GM19463 (cell line): ENCODE measurements around the gene LRPPRC.

Experiments
- ATAC-seq: cut with Tn5 transposase; IDR thresholded peaks from one replicate; pipeline ENCODE4 v1.9.1; 2021; ENCODE audit warnings: mild to moderate bottlenecking, moderate library complexity; ENCODE audit not compliant: unreplicated experiment

Gene LRPPRC

DNA sequence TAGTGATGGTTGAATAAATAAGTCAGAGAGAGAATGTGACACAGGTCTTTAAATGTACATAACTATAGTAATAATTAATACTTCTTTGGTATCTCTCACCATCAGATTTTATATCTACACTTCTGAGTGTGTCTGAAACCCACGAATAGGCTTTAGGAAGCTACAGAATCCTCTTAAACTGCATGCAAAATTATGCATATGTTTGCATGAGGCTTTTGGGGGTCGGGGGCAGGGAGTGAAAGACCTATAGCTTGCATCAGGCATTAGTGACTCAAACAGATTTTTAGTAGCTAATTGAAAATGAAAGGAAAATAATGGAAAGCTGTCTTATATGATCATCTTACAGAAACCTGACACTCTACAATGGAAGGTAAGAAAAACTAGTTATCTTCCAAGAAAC is 14.9 kb downstream of the LRPPRC start:
- no peak for ATAC-seq

DNA sequence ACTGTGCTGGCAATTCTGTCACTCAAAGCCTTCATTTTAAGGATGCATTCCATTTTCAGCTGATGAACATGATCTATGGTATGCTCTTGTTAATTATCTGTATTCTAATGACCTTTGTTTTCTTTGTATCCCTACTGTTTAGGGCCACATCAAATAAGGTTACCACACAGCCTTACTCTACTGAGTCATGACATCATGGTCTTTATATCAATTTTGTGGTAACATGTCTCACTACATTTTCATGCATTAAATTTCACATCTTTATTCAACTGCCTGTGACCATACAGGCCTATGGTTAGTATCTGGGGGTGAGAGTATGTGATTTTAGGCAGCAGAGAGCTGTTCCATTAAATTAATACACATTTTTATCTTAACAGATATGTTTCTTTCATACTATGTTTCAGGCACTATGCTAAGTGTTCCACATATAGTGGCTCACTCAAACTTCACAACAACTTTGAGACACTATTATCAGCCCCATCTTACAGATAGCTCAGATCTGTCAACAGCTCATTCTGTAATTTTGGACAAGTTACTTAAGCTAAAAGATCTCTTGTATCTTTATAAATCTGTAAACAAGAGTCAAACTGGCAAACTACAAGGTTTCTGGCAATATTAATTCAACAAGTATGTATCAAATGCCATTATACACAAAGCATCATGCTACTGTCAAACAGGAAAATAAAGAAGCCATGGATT is 18.0 kb downstream of the LRPPRC start:
- ATAC-seq: no peak

DNA sequence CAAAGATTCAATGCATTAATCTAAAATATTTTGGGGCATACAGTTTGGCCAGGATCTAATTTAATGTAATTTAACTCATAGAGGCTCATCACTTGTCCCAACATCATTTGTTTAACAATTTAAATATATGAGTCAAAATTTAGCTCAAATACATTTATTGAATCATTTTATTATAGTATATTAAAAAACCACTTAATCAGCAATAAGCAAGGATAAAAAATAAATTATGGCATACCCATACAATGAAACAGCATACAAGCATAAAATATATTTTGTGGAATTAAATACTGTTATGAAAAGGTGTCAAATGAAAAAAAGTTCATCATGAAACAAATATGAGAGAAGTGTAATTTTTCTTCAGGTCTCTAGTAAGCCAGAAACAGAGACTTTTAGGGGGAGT is 34.9 kb downstream of the LRPPRC start:
- ATAC-seq: no peak

DNA sequence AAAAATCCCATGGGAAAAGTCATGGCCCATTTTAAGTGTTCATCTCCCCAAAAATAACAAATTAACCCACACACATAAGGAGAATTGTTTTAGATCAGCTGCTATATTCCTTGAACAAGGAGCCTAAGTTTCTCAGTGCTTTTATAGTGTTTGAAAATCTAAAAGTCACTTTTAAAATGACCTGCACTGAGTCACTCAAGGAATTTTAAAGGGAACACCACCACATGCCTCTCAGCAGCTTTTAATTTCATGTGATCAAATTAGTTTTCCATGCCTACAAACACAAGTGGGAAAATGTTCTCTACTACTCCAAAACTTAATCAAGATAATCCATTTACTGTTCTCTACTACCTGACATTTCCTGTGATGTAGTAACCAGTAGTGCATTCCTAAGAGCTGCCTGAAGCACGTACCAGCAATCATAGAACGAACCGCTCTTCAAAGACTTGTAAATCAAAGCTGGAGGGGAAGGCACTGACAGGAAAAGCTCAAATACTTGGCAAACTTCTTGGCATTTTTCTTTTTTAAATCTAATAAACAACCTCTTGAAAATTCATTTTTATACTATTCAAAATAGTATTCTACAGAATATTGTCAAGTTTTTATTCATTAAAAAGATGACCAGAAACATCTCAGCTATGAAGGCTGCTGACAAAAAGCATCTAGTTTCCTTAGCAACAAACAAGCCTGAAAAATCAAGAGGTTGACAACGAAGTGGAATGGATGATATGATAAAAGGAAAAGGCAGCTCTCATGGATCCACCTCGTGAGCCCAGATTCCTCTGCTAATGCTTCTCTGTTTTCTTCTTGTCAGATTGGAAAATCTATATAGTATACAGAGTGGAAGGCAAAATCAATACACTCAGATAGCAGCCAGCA is 37.2 kb downstream of the LRPPRC start:
- ATAC-seq: no peak

DNA sequence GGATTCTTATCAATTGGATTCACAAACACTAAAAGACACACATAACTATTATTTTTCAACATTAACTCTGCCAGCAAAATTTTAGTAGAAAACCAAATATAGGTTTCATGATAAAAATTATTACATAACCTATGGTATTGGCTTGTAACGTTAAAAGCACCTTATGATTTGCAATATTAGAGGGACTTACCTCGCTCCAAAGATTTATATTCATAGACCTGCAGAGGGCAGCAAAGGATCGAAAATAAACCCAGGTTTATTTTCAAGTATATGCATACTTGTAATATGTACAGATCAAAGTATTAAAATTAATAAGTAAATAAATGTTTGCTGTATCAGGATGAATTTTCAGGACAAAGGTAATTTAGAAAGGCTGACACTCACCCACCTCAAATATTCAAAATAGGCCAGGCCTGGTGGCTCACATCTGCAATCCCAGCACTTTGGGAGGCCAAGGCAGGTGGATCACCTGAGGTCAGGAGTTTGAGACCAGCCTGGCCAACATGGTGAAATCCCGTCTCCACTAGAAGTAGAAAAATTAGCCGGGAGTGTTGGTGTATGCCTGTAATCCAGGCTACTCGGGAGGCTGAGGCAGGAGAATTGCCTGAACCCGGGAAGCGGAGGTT is 45.3 kb downstream of the LRPPRC start:
- ATAC-seq: no peak

DNA sequence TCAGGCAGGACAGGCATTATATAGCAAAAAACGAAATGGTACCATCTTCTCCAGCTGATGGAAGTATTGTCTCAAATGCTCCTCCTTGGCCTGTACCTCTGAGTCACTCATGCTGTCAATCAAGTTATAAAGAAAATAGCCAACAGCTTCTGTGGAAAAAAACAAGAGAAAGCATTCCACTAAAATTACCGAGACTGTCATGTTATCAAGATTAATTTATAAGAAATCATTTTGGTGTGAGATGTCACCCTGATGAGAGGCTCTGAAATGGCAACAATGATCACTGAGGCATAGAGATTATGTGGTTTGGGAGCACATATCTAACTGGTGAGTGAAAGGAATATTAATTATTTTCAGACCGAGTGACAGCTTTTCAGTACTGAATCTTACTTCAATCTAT is 47.4 kb downstream of the LRPPRC start:
- no peak for ATAC-seq

DNA sequence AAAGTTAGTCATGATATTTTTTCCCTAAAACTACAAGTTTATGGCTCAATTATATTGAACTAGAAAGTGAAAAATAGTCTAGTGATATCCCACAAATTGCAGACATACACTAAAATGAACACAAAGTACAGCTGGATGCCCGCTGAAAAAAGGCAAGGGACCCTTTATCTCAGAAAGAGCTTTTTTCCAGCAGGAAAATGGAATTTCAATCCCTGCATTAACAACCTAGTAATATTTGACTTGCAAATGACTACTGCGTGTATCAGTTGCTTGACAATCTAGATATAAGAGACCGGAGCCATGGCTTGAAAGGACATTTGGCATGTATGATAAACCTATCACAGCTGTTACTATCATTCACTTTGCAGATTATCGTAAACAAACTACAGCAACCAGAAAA is 49.1 kb downstream of the LRPPRC start:
- no peak for ATAC-seq

DNA sequence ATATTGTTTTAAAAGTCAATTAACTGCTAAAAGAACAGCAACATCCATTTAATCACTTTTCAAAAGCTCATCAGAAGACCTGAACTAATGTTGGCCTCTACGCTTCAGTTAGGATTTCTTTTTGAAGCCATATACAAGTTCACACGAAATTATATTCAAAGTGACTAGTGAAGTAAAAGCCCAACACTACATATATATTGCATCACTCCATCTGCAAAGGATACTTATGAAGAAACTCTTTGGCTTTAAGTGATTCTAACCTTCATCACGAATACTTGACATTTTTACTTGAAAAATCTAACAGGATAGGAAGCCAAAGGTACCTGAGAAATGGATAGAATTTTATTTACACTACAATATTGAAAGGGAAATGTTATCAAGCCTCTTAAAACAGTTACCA is 50.4 kb downstream of the LRPPRC start:
- no peak for ATAC-seq

DNA sequence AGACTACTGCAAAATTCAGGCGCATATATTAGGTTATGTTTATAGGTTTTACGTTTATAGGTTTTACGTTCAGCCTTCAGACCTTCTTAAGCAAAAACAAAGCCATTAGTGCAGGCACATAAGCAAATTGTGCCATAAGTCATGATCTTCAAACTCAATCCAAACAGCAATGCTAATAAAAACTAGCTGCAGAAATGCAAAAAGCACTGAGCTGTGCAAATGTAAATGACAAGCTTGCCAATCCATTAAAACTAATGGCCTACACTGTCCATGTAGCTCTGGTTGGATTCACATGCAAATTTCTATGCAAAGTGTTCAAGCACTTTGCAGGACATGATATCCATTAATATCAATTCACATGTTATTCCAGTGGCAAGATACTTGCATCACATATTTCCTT is 50.9 kb downstream of the LRPPRC start:
- no peak for ATAC-seq

DNA sequence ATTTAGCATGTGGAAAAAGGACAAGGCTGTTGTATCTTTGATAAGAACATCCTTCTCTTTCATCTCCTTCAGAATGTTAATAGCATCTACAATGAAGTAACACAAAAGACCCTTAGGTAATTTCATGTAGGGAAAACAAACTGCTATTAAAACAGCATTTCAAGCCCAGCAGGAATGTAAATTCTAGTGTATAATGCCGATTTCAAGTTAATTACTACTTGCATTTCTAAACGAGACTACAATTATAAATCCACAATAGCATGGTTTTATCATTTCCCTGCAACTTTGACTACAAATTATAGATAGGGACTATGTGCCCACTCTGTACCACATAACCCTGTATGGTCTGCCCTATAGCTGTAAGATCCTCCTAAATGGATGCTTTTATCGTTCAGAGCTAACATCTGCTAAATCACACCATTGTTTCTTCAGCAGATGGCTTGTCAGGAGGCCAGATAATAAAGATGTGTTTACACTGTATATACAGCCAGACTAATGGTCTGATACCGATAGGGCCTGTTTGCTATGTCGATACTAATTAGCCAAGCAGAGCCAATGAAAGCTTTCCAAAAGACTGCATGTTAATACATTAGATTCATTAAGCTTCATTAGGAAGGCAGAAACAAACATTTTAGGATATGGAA is 51.9 kb downstream of the LRPPRC start:
- no peak for ATAC-seq

DNA sequence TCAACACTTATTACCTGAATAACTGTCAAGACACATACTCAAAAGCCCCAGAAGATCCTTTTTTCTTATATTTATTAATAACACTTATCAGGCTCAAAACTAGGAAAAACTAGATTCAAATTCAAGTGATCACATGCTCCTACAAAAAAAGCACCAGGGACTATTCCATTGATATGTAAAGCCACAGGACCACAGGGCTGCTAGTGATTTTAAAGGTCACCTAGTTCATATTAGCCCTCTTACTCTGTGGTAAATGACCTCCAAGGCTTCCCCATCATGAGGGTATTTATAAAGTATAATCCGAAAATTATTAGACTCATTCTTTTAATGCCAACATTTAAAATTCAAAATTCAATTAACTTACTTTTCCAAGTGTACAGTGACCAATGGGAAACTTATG is 52.5 kb downstream of the LRPPRC start:
- ATAC-seq: no peak

DNA sequence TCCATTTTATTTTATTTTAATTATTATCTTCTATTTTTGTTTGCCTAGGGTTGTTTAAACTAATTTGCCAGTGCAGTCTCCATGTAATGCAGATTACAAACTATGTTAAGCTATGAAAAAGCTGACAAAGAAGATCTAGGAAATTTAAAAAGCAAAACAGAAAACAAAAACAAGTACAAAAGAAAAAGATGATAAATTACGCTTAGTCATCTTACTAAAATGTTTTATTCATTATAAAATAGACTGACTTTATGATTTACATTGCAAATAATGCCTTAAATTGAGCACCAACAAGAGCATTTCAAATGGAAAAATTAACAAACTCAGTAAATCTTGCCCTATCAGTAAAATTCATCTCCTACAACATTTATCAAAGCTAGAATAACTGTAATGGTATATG is 52.9 kb downstream of the LRPPRC start:
- ATAC-seq: no peak

DNA sequence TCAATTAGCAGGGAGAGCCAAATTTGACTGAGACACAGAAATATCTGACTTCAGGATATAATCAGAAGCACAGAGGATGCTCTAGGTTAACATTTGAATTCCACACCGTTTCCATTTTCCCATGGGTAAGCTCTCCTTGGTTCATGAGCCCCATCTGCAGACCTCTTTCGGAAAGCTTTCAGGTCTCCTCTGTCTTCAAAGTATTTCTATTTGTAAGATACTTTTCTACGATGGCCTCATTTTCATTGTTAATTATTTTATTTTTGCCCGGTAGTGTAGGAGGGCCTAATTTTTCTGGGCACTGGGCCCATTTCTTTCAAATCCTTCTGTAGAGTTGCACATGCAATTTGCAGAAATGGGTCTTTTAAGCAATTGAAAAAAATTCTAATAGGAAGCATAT is 53.8 kb downstream of the LRPPRC start:
- ATAC-seq: no peak

DNA sequence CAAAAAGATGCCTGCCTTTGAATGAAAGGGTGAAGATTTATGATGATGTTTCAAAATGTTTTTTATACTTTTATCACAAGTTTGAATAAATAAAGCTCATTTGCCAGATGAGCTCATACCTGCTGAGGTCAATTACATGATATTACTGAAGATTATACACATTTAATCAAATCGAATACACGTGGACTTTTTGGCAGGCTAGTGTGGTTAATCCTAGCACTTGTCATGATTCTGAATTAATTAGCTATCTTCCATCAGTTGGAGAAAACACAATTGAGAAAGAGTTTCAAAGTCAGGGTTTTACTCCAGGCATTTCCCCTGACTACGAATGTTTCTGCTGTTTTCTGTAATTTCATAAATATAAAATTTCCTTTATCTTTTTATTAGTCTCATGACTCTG is 54.4 kb downstream of the LRPPRC start:
- ATAC-seq: no peak

DNA sequence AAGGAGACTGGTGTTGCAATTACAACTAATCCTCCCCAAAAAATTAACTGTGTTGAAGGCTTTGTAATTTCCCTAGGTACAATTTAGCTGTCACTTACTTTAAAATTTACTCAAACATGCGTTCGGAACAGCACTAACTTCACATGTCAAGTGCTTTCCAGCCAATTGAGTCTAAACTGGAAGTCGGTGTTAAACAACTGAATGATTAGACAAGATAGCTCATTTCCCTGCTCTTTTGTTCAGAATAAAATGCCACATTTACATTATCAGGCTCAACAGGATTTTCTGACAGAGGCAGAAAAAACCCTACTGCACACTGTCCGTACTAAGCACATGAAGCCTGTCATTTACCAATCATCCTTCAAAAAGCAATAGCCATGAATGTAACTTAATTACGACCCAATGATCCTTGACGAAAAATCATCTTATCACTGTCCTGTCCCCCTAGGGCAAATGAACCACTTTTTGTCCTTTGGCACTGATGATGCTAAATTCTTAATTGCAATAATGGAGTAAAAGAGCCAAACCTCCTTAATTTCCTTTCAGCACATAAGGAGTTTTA is 56.0 kb downstream of the LRPPRC start:
- ATAC-seq: no peak

DNA sequence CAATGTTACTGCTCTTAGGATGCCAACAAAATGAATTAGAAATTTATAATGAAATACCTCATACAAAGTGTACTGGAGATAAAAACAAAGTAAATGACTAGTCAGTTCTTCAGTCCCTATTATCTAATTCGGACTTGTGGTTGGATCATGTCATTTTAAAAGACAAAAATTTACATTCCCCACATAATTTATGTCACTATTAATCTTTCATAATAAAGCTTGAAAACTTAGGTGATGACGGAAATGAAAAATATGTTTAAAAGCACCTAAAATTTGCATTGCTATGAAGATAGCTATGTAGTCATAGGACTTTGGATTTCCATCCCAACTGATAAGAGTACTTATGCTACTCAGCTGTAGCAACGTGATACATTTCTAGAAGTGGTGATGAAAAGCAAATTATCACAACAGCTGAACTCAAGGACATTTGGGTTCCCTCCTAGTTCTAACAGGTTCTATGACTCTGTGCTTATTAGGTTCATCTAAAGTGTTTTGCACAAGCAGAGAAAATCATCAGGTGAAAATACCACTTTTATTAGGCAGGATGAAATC is 58.4 kb downstream of the LRPPRC start:
- ATAC-seq: no peak

DNA sequence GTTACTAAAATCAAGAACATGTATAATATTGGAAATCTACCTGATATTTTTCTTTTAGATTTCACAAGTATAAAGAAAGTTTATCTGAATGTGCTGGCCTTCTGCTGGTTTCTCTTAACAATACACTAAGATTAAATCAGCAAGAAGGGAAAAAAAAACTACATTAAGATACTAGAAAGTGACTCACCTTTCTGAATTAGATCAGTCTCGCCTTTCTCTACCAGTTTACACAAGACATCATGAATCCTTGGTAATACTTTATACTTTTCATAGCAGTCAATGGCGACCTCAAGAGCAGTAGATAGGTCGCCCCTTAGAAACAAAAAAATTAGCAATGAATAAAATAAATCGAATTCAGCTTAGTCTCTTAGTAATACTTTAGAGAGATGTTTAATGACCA is 61.2 kb downstream of the LRPPRC start:
- no peak for ATAC-seq

DNA sequence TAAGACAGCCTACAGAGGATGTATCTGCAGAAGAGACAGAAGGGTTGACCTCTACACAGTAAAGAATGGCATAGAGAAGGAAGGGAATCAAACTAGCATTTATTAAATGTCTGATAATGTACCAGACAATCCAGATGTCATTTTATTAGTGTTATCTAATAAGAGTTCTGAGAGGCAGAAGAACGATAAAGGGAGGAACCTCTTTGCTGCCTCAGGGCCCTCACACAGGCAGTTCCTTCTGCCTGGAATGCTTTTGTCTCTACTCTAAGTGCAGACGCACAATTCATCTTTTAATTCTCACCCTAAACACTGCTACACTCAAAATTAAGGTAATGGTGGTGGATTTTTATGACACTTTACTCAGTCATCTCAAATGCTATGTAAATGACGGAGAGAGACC is 64.5 kb downstream of the LRPPRC start:
- ATAC-seq: no peak

DNA sequence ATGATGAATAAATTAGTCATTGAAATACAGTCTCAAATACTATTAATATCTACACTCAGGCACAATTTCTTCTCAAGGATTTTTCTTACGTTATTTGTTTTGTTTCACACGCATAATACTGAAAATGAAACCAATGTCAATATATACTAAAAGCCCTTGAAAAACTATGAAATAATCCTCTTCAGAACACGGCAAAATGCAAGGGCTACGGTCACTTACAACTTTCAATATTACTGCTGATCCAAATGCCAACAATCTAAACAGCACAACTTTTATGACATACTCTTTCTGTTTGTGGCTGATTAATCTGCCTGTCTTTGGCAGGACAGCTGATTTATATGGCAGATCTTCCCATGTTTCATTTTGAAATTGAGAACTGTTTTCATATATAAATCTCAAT is 68.3 kb downstream of the LRPPRC start:
- ATAC-seq: no peak

DNA sequence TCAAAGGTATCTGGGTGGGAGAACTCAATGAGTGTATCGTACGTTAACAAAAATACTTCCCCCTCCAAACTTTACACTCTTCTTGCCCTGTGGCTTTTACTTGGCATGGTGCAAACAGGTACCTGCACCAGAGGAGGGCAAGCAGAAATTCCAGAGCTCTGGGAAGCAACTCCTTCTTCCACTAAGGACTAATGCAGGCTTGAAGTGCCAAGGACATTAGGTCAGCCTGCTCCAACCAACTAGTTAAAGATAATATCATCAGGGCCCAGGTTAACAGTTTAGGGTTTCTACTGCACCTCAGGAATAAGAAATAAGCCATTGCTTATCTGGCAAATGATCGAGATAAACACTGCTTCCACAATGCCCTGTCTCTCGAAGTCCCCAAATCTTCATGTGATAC is 70.4 kb downstream of the LRPPRC start:
- ATAC-seq: no peak

DNA sequence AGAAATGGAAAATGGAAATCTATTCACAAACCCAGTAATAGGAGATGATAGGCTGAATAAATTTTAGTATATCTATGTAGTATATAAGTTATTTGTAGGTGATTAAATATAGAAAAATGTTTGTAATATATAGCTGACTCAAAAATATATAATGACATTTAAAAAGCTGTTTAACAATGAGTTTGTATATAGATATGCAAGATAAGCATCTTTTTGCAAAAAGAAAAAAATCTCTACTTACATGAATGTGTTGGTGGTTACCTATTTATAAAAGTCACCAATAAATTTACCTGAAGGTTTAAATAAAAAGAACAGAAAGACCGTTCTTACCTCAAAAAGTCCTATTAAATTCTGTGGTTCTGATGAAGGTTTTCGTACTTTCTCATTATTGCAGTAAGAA is 71.3 kb downstream of the LRPPRC start:
- ATAC-seq: no peak
